ENCODE data around the gene C1orf21. TPM values are rescaled to one million over a fixed set of nuclear protein-coding genes. Genes with fewer than 3 reads are reported as not detected.
"Not testable (repeated sequence)": the region's sequence is repeated elsewhere in the genome, so short reads cannot be mapped to it uniquely, and the experiment has no call there.

C1orf21 gene
- total RNA-seq, 1 donor from 2014 or later, result 49.5 TPM

DNA sequence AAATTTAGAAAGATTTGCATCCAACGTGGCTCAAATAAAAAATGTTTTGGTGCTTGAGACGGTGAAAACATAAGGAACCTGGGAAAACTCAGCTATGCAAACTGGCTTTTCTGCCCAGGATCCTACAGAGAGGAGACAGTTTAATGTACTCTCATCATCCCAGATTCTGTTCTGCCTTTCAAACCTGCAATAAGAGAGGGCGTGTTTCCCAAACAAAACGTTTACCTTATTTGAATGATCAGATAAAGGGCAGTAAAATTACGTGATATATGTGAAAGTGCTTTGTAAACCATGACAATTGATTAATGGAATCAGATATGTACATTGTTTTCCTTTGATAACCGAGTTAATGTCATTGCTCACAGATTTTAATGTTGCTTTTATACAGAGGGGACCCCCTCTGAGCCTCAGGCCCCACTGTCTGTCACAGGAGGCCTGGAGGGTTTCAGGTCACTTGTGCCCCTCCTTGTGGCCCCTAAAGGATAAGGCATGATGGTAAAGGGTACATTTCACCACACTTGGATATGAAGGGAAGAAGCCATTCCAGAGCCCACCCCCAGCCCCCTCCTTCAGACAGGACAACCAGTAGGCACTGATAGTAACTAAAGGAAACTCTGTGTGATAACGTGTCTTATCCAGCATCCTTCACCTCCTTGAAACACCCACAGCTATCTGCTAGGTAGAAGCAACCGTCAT, 210.3 kb downstream of the C1orf21 start:
- no peak for DNase-seq (ENCODE audit: low spot score)

GRCh38 chr1:184597650-184598357, 211.0 kb downstream of the C1orf21 start:
- no peak for DNase-seq (ENCODE audit: low spot score)

- no peak for DNase-seq (ENCODE audit: low spot score)
These were observed 211.8 kb downstream of the C1orf21 start for GRCh38 chr1:184598403-184599193.

DNA sequence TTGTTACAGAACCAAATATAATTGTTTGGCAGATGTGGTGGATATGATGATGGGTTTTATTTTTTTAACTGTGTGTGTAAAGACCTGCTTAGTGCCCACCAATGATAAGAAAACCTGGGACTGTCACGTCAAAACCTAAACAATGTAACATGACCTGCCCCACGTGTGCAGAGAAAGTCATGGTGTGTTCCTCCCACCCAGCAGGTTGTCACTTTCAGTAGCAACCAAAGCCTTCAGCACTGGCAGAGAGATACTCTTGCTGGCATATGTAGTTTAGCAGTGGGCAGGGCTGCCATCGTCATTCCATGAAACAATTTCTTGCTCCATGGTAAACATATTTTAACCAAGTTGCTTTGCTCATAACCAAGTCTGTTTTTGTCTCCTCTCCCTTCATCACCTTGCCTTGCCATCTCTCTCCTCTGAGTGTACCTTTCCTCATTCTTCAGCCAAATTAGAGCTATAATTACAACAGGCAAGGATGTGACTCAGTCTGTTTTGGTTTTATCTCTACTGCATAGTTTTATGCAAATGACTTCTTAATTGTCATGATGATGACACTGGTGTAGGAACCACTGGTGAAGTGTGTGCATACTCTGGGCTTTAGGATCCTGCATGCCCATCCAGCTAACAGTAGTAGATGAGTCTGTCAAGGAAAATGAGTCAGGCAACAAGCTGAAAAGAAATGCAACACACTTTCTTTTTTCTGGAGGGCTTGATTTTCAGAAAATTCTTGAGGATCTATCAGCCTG, 217.5 kb downstream of the C1orf21 start:
- DNase-seq (ENCODE audit: low spot score), result no peak

- DNase-seq (ENCODE audit: low spot score), result no peak
These were observed 219.1 kb downstream of the C1orf21 start for GRCh38 chr1:184605941-184606340.

DNA sequence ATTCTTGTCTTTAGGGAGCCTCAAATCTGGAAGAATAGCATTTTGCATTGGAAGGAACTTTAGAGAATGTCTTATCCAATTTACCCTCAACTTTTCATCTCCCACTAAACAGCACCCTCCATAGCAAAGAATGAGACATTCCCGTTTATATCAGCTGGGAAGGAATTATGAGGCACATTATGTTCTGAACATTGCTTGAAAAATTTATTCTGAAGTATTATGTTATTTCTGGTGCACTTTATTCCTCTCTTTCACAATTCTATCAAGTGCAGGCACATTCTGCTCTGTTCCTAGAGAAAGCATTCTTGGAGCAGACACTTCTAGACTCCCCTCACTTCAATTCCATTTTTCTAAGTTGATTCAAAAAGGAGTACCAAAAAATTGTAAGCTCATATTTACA, 220.0 kb downstream of the C1orf21 start:
- no peak for DNase-seq (ENCODE audit: low spot score)

- DNase-seq (ENCODE audit: low spot score), result no peak
These were observed 221.8 kb downstream of the C1orf21 start for GRCh38 chr1:184608581-184608980.

DNA sequence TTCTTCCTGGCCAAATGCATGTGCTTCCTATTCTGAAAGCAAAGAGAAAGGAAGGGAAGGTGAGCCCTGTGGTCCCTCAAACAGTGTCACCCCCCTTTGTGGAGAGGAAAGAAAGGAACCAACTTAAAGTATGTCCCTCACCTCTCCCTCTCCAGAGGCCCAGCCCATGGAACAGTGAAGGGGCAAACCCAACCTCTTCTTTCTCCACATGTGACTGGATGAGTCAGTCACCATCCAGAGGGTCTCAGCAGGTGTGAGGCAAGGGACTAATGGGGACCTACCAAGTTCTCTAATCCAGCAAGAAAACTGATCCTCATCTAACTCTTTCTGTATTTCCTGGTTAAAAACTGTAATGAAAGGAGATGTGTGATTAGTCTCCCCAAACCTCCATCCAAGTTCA, 222.2 kb downstream of the C1orf21 start:
- DNase-seq (ENCODE audit: low spot score), result no peak

GRCh38 chr1:184610876-184611595, 224.2 kb downstream of the C1orf21 start:
- DNase-seq (ENCODE audit: low spot score), result no peak

GRCh38 chr1:184612229-184612628, 225.4 kb downstream of the C1orf21 start:
- not testable (repeated sequence) for DNase-seq (ENCODE audit: low spot score)

- DNase-seq (ENCODE audit: low spot score), result no peak
These were observed 227.8 kb downstream of the C1orf21 start for GRCh38 chr1:184614667-184615066.

- no peak for DNase-seq (ENCODE audit: low spot score)
These were observed 228.5 kb downstream of the C1orf21 start for GRCh38 chr1:184615301-184615700.

DNA sequence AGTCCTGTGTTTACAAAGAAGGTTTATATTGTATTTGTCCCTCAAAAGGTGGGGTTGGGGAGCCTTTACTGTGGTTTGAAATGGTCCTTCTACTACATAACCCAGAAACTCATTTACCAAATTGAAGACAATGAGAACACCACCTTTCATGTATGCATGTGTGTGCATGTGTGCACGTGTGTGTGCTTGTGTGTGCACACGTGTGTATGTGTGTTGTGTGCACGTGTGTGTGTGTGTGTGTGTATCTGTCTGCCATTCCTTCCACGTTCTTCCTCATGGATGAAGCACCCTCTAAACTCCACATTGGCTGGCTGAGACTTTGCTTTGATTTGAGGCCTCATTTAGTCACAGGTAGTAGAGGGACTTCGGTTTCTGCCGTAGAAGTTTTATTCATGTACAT, 229.7 kb downstream of the C1orf21 start:
- DNase-seq (ENCODE audit: low spot score), result no peak

DNA sequence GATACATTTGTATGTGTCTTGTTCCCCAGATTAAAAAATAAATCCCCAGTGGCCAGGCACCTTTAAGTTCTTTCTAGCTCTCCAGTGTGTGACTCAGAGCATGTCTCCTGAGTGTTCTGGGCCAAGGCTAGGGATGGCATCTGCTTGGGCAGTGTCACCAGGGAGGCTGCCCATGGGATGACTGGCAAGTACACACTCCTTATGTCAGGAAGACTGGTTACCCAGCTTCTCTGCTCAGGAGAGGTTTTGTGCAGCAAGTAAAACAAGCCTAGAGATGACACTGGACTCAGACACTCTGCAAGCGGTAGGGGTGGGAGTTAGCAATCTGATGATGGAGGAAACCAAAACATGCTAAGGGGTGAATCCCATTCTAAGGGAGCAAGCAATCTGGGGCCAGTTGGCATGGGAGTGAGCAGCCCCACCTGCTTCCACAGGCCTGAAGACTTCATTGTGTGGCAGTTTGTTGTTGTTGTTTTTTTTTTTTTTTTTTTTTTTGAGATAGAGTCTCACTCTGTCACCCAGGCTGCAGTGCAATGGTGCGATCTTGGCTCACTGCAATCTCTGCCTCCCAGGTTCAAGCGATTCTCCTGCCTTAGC, 230.7 kb downstream of the C1orf21 start:
- DNase-seq (ENCODE audit: low spot score), result no peak

DNA sequence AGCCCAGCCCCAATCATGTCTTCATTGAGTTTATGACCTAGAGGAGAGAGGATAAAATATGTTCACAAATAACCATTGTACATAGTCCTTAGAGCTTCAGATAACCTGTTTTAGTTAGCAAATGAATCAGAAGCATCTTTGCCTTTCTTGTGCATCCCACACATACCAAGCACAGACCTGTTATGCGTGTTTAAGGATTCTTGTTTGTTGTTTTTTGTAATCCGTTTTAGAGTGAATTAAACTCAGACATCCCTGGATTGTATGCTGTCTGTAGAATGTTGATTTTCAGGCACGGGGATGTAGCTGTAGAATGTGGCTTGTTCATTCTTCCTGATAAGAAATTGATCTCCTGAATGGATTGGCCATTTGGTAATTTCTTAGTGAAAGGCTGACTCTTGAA, 232.0 kb downstream of the C1orf21 start:
- no peak for DNase-seq (ENCODE audit: low spot score)

DNA sequence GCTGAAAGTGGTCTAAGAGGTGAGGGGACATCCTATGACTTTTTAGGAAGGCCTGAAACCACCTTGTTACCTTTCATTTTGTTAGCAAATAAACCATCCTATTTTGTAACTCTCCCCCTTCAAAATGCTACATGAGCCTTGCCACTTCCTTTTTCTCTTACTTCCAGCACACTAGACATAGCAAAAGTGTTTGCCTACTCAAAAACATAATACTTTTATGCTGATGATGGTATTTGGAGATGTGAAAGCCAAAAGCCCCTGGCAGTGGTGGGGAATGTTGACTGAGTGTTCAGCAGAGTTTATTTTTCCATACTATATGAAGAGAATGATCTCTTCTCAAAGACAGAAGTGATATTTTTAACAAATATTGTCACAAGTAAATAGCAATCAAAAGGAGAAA, 233.6 kb downstream of the C1orf21 start:
- no peak for DNase-seq (ENCODE audit: low spot score)

- no peak for DNase-seq (ENCODE audit: low spot score)
These were observed 234.4 kb downstream of the C1orf21 start for GRCh38 chr1:184621260-184621659.

- DNase-seq (ENCODE audit: low spot score), result no peak
These were observed 235.5 kb downstream of the C1orf21 start for GRCh38 chr1:184622136-184622823.

DNA sequence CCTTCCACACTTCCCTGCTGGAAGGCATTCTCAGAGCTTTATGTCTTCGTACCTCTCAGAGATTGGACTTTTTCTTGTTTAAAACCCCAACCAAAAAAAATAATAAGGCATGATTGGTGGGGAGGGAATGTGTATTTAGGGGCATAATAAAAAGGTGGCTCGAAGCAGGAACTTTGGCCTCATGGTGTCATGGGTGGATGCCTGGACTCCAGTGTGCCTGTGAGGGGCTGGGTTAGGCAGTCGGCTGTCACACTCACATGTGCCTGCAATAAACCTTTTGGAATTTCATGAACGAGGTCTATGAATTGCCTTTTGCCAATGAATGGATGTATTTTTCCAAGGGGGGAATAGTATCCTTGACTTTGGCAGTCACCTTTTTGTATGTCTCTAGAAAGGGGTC, 236.6 kb downstream of the C1orf21 start:
- no peak for DNase-seq (ENCODE audit: low spot score)

- no peak for DNase-seq (ENCODE audit: low spot score)
These were observed 237.2 kb downstream of the C1orf21 start for GRCh38 chr1:184624051-184624450.
